ENCODE results near the gene LRP1-AS. TPM values are rescaled to one million over a fixed set of nuclear protein-coding genes. Genes with fewer than 3 reads are reported as not detected.

Gene LRP1-AS
- total RNA-seq, 1 donor from 2014 or later: not detected

DNA sequence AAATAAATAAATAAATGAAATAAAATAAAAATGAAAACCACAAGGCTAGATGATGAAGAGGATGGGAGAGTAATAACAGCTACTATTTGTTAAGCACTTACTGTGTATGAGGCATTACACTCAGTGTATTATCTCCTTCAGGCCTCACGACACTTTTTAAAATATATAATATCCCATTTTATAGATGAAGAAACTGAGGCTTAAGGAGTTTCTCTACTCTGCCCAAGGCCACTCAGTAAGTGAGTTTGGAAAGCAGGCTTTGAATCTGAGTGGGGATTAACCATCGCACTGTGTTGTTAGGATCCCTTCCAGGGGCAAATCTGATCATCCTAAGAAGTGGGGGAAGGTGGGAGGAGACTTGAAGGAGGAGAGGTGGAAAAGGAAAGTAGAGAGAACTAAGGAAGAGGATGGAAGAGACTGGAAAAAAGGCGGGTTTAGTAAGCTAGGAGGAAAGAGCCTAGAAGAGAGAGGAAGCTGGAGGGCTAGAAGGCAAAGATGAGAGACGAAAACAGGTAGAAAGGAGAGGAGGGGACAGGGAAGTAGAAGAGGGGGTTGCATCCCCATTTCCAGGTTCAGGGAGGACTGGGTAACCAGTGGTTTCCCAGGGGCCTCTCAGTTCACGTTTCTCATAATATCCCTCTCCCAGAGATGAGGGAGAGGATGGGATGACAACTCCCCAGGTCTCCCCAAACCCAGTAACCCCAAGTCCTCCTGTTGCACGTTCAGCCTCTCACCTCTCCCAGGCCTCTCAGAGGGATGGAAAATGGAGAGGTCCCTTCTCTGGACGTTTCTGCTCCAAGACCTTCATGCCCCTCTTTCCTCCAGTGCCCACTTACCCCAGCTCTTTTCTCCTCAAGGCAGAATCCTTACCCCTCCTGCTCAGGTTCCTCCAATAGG lies 38.0 kb downstream of the LRP1-AS start:
- intact Hi-C loops (cut with DNase I): loop anchor here (5.0 kb wide), 1 partner anchor 102 kb away; the partner anchor contains the start of gene ZBTB39
- no peak for DNase-seq (ENCODE audit: low spot score)

- peak; percentile 56 for DNase-seq (ENCODE audit: low spot score)
- intact Hi-C loops (cut with DNase I): no loop called here
Measured at GRCh38 chr12:57107456-57108155, 39.8 kb downstream of the LRP1-AS start.

DNA sequence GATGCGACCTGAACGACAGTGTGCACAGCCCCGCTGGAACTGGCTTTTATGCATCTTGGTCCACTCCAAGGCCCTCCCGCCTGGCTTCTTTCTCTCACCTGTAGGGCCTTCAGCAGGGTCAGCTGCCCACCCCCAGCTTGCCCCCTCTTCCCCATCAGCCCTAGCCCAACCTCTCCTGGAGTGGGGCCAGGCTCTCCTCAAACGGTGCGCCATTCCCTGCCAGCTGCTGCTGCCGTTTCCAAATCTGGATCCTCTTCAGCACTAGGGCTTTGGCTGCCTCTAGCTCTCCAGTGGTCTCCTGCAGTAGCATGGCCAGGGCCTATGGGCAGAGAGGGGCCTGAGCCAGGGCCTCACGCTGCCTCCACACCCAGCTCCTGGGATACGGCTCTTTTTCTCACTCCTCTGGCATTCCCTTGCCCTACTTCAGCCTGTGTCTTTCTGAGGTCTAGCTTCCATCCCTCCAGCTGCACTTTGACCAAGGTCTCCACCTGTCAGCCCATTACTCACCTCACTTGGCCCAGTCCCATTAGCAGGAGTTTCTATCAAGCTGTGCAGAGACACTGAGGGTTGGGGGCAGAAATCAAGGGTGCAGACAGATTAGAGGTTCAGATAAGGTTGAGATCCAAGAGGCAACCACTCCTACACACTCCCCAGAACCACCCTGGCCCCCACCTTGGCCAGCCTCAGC lies 41.3 kb downstream of the LRP1-AS start:
- intact Hi-C loops (cut with DNase I): no loop called here
- DNase-seq (ENCODE audit: low spot score): peak; percentile 38

DNA sequence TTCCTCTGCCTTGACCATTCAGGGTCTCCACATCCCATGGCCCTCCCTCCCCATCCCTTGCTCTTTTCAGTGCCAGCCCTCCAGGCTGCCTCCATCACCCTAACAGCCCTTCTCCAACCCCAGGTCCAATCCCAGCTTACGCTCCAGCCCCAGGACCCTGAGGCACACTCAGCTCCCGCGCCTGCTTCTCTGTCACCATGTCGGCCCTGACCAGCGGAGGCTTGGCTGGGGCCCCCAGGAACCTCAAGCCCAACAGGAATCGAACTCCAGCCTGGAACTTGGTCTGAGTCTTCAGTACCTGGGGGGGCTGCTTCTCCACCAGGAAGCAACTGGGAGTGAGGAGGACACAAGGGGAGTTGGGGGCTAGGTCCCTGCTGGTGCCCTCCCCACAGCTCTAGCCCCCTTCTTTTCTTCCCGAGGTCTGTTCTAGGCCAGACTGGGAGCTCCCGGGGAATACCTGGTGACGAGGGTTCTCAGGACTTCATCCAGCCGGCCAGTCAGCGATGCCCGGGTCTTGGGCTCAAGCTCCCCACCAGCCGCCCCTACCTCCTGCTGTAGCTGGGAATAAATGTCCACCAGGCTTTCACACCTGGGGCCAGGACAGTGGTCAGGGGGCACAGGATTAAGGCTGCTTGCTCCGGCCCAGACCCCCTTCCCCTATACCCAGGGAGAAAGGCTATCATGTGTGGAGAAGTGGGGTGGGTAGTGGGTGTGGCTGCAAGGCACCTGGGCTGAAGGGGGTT lies 42.2 kb downstream of the LRP1-AS start:
- DNase-seq (ENCODE audit: low spot score): peak; percentile 44
- intact Hi-C loops (cut with DNase I): no loop called here

- intact Hi-C loops (cut with DNase I): no loop called here
Measured at GRCh38 chr12:57104292-57104910, 43.0 kb downstream of the LRP1-AS start.

GRCh38 chr12:57103856-57104255 lies 43.6 kb downstream of the LRP1-AS start:
- DNase-seq (ENCODE audit: low spot score): peak; percentile 2
- intact Hi-C loops (cut with DNase I): no loop called here

More at GRCh38 chr12:57104292-57104910, 43.0 kb downstream of the LRP1-AS start:
- peak; percentile 53 for DNase-seq (ENCODE audit: low spot score)

GRCh38 chr12:57101892-57102695 lies 45.3 kb downstream of the LRP1-AS start:
- peak; percentile 71 for DNase-seq (ENCODE audit: low spot score)

DNA sequence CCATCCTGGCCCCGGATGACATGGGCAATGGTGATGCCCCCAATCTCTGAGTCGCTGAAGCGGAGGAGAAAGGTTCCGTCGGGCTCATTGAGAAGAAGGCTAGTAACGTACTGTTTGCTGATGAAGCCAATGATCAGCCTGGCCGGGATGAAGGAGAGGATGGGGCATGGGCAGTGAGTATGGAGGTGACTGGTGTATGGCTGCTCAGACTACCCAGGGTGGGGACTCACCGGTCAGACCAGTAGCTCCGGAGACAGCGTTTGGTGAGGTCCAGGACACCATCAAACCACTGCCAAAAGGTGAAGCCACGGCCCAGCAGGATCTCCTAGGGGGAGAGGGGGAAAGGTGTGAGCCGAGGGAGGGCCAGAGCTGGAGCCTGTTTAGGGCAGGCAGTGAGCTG lies 47.7 kb downstream of the LRP1-AS start:
- intact Hi-C loops (cut with DNase I): no loop called here
- DNase-seq (ENCODE audit: low spot score): no peak

More at GRCh38 chr12:57101892-57102695, 45.3 kb downstream of the LRP1-AS start:
- intact Hi-C loops (cut with DNase I): no loop called here

DNA sequence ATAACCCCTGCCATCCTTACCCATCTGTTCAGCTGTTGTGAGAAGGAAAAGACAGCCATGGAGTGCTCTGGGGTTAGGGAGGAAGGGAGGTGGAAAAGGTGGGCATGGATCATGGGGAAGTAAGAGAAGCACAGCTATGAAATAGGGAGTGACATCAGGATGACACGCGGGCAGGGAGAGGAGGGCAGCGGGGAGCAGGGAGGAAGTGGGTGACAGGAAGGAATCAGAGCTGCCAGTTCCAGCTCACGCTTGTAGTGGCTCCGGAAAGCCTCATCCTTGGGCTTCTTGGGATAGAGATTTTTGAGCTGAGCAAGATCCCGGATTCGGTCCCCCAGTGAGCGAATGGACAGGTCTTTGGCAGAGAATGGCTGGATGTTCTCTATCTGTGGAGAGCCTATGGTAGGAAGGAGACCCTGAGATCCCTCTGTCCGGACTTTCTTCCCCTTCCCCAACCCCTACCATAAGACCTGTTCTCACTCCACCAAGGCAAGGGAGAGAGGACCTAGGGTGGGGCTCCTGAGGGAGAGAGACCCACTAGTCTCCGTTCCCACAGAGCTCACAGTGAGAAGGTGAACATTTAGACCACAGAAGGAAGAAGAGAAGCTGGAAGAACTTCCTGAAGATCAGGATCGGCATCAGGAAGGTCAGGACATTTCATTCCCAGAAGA lies 48.2 kb downstream of the LRP1-AS start:
- intact Hi-C loops (cut with DNase I): no loop called here

DNA sequence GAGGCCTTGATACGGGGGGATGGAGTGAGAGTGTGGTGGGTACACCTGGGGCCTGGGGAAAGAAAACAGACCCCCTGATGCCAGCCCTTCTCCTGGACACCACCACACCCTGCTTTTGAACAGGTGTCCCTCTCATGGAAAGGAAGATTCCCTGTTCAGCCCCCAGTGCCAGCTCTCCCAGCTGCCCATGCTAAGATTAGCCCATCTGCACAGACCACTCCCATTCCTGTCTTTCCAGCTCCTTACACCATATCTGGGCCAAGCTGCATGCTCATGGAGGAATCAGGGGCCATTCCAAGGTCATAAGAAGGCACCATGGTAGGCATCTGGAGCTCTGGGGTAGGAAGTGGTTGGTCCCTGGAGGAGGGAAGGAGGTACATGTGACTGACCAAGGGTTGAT lies 48.9 kb downstream of the LRP1-AS start:
- intact Hi-C loops (cut with DNase I): no loop called here
- DNase-seq (ENCODE audit: low spot score): peak; percentile 43

More for the DNA sequence above, 48.2 kb downstream of the LRP1-AS start:
- DNase-seq (ENCODE audit: low spot score): no peak

DNA sequence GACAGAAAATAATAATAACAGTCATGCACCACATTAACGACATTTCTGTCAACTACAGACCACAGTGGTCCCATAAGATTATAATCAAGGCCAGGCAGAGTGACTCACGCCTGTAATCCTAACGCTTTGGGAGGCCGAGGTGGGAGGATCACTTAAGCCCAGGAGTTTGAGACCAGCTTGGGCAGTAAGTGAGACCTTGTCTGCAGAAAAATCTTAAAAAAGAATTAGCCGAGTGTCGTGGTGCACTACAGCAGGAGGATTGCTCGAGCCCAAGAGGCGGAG lies 49.9 kb downstream of the LRP1-AS start:
- intact Hi-C loops (cut with DNase I): no loop called here
- peak; percentile 22 for DNase-seq (ENCODE audit: low spot score)

- intact Hi-C loops (cut with DNase I): no loop called here
- DNase-seq (ENCODE audit: low spot score): peak; percentile 67
Measured at GRCh38 chr12:57096748-57097553, 50.5 kb downstream of the LRP1-AS start.

DNA sequence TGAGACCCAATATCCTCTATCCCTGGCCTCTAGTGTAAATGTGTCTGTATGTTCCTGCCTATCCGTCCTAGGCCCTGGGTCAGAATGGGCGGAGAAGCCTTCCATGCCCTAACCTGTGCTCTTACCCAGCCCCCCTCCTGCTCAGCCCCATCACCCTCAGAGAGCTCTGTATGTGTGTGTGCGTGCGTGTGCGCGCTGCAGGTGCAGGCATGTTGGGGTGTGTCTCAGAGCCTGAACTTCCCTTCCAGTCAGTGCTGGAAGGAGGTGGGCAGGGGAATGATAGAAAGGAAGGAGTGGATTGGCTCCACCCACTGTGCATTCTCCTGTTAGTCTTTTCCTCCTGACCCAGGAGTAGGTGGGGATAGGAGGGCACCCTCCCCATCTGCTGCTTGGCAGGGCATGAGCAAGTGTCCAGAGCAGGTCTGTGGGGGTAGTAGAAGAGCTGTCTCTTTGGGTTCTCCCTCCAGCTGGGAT lies 51.3 kb downstream of the LRP1-AS start:
- DNase-seq (ENCODE audit: low spot score): peak; percentile 67
- intact Hi-C loops (cut with DNase I): no loop called here

GRCh38 chr12:57095440-57095839 lies 52.0 kb downstream of the LRP1-AS start:
- intact Hi-C loops (cut with DNase I): no loop called here
- peak; percentile 35 for DNase-seq (ENCODE audit: low spot score)
